GM12873 (cell line): Measurements from ENCODE around the gene R3HDM4.

Experiments used
- CTCF ChIP-seq: IDR thresholded peaks from 2 replicates; pipeline ENCODE4 v1.5.1; 2012; ENCODE audit warnings: low read depth, mild to moderate bottlenecking, moderate library complexity, low read length, control low read depth; ENCODE audit not compliant: insufficient read depth; ENCODE audit errors: missing control alignments

Gene R3HDM4

GRCh38 chr19:852136-853013, 60.6 kb downstream of the R3HDM4 start, which contains the start of gene ELANE:
ELANE (plus strand) TSS chr19:852303; CDS start chr19:852329, 26 bp downstream.
- TF ChIP-seq CTCF, result no peak

- no peak for TF ChIP-seq CTCF
Observed at GRCh38 chr19:850979-851335, 62.1 kb downstream of the R3HDM4 start.

- no peak for TF ChIP-seq CTCF
Observed at GRCh38 chr19:850221-850978, 62.6 kb downstream of the R3HDM4 start.

GRCh38 chr19:848386-848921, 64.6 kb downstream of the R3HDM4 start:
- no peak for TF ChIP-seq CTCF
